Stimulated activated CD8-positive, alpha-beta memory T cell treated with anti-CD3 and anti-CD28 coated beads, Interleukin-4, amount 100 ng/mL, for 24 hours (primary cell): ENCODE measurements around the gene OLFM1.
"Not testable (repeated sequence)": the region's sequence is repeated elsewhere in the genome, so short reads cannot be mapped to it uniquely, and the experiment has no call there.

Experiments
- DNase-seq: peaks from one replicate; pipeline ENCODE4 v3.0.0-alpha.2; 2020; ENCODE audit warnings: low read depth

Gene OLFM1

GRCh38 chr9:135134268-135135022, 47.0 kb downstream of the OLFM1 start:
- DNase-seq = no peak

GRCh38 chr9:135135171-135135928, 47.9 kb downstream of the OLFM1 start:
- DNase-seq = no peak

DNA sequence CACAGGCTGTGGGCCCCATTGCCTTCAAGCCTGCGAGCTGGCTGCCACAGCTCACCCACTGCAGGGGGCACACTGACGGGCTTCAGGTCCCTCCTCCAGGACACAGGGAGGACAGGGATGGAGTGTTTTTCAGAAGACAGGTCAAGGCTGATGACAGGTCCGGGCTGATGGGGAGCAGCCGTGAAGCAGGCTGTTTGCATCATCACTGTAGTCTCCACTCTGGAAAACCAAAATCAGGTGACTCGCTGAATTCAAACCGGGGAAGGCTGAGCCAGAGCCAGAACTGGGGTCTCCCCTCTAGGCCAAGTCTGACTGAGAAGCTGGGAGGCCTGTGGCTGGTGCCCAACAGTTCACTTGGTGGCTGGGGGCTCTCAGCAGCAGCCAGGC, 48.5 kb downstream of the OLFM1 start:
- no peak for DNase-seq

DNA sequence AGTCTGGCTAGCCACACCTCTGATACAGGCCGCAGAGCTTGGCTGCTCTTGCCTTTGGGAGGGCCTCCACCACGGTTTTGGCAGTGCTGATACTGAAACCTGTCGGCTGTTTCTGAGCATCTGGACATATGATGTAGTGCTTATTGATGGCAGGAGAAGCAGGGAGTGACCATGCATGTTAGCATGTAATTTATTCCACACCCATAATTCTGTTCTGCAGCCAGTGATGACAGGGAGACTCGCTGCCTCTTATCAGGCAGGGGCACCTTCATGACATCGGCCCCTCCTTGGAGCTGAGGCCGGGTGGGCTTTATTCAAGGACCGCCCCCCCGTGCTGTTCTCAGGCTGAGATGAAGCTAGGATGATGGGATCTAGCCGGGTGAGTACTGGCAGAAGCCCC, 49.0 kb downstream of the OLFM1 start:
- no peak for DNase-seq

- no peak for DNase-seq
These were observed 49.7 kb downstream of the OLFM1 start for GRCh38 chr9:135136991-135137832.

GRCh38 chr9:135138078-135138855, 50.8 kb downstream of the OLFM1 start:
- no peak for DNase-seq

DNA sequence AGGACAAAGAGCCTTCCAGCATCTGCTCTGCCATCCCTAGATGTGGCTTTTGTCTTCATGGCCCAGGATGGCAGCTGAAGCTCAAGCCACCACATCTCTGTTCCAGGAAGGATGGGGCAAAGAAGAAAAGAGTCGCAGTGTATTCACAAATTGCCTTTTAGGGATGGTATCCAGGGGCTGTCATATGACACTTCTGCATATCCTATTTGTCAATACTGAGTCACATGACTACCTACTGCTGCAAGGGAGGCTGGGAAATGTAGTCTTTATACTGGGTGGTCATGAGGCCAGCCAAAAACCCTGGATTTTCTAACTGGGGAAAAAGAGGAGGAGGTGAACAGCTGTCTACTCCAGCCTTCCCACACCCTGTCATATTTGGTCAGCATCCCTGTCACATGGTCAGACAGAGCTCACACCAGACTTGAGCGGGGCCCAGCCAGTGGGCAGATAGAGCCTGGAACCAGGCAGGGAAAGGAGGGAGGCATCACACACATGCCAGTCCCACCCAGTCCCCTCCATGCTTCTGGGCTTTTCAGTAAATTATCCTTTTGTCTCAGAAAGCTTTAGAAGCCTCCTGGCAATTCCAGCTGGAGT, 52.0 kb downstream of the OLFM1 start:
- no peak for DNase-seq

DNA sequence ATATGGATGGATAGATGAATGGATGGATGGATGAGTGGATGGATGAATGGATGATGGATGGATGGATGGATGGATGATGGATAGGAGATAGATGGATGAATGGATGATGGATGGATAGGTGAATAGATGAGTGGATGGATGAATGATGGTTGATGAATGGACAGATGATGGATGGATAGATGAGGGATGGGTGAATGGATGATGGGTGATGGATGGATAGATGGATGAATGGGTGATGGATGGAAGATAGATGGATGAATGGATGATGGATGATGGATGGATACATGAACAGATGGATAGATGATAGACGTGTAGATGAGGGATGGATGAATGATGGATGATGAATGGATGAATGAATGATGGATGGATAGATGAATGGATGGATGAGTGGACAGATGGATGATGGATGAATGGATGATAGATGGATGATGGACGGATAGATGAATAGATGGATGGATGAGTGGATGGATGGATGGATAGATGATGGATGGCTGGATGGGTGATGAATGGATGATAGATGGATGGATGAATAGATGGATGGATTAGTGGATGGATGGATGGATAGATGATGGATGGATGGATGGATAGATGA, 53.8 kb downstream of the OLFM1 start:
- no peak for DNase-seq

- DNase-seq = no peak
These were observed 57.2 kb downstream of the OLFM1 start for GRCh38 chr9:135144581-135145170.

GRCh38 chr9:135145312-135145711, 57.8 kb downstream of the OLFM1 start:
- DNase-seq = no peak

DNA sequence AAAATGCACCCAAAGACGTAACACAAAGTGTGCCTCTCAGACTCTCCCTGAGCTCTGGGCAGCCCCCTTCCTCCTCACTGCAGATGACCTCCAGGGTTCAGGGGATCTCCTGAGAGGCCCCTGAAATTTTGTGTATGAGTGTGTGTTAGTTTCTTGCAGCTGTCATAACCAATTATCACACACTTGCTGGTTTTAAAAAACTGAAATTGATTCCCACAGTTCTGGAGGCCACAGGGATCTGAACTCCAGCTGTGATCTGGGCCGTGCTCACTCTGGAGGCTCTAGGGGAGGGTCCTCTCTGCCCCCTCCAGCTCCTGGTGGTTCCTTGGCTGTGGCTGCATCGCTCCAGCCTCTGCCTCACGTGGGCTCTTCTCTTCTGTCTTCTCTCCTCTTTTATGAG, 58.8 kb downstream of the OLFM1 start:
- DNase-seq = no peak

DNA sequence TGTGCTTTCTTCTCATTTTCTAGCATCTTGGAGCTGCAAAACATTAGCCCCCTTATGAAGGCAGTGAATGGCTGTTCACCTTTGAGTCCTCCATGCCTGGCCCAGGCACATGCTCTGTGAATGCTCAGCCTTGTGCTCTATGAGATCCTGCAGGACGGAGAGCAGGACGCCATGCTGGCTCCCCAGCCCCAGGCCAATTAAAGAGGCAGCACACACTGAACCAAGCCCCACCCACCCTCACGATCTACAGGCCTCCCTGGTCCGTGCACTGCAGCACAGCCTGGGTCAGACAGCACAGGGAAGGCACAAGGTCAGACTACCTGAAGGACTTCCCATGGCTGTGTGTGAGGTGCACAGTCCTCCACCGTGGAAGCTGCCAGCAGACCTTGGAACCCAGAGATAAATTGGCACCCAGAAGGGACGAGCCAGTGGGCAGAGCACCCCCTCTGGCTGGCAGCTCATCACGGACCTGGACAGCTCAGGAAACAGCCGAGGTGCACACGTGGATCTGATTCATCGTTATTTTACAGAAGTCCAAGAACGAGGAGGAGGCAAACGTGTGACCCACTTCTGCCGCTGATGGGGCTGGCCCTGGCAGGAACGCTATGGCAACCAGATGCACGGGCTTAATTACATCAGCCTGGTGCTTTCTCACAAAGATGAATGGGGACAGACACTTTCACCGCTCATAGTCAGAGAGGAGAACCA, 59.5 kb downstream of the OLFM1 start:
- DNase-seq = no peak

DNA sequence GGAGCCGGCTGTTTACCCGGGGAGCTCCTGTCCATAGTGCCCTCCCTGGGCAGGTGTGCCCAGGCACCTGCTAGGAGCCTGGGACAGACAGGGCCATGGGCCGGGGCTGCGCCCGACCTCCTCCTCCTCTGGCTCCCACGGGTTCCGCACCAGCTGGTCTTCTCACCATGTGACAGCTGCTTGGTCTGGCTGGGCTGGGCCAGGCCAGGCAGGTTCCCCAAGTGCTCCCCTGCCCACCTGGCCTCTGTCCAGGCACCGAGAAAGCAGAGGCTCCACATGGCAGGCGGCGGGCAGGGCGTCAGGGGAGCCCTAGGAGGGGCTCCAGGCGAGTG, 60.0 kb downstream of the OLFM1 start:
- no peak for DNase-seq

- no peak for DNase-seq
These were observed 60.5 kb downstream of the OLFM1 start for GRCh38 chr9:135147938-135148337.

- DNase-seq = no peak
These were observed 60.9 kb downstream of the OLFM1 start for GRCh38 chr9:135148386-135148785.

- not testable (repeated sequence) for DNase-seq
These were observed 62.4 kb downstream of the OLFM1 start for GRCh38 chr9:135149901-135150300.

GRCh38 chr9:135150981-135151380, 63.5 kb downstream of the OLFM1 start:
- no peak for DNase-seq

GRCh38 chr9:135151757-135152613, 64.5 kb downstream of the OLFM1 start:
- DNase-seq = no peak
